ENCODE results near the gene GATM.
"Not testable (repeated sequence)": the region's sequence is repeated elsewhere in the genome, so short reads cannot be mapped to it uniquely, and the experiment has no call there.

GATM gene

GRCh38 chr15:45387380-45388007, 9.2 kb upstream of the GATM start:
- DNase-seq: no peak

- no peak for DNase-seq
Observed at GRCh38 chr15:45386974-45387373, 8.6 kb upstream of the GATM start.

- no peak for DNase-seq
Observed at GRCh38 chr15:45386420-45386819, 8.1 kb upstream of the GATM start.

GRCh38 chr15:45385590-45385989, 7.2 kb upstream of the GATM start:
- DNase-seq: no peak

GRCh38 chr15:45384700-45385099, 6.4 kb upstream of the GATM start:
- DNase-seq: no peak

GRCh38 chr15:45378913-45379262, 544 bp upstream of the GATM start:
- no peak for DNase-seq

GRCh38 chr15:45377609-45378148, 665 bp downstream of the GATM start:
- no peak for DNase-seq

GRCh38 chr15:45376967-45377608, 1.3 kb downstream of the GATM start:
- no peak for DNase-seq

- no peak for DNase-seq
Observed at GRCh38 chr15:45376300-45376928, 1.9 kb downstream of the GATM start.

GRCh38 chr15:45375836-45376235, 2.5 kb downstream of the GATM start:
- DNase-seq: no peak

- DNase-seq: no peak
Observed at GRCh38 chr15:45373976-45374375, 4.4 kb downstream of the GATM start.

GRCh38 chr15:45372041-45372995, 6.0 kb downstream of the GATM start:
- no peak for DNase-seq

GRCh38 chr15:45371546-45371945, 6.8 kb downstream of the GATM start:
- DNase-seq: no peak

- DNase-seq: not testable (repeated sequence)
Observed at GRCh38 chr15:45370042-45370441, 8.3 kb downstream of the GATM start.

- not testable (repeated sequence) for DNase-seq
Observed at GRCh38 chr15:45367222-45367621, 11.1 kb downstream of the GATM start.

- no peak for DNase-seq
Observed at GRCh38 chr15:45364271-45364670, 14.1 kb downstream of the GATM start.

GRCh38 chr15:45363801-45364200, 14.5 kb downstream of the GATM start:
- no peak for DNase-seq

- DNase-seq: no peak
Observed at GRCh38 chr15:45363334-45363733, 15.0 kb downstream of the GATM start.

GRCh38 chr15:45362419-45362818, 15.9 kb downstream of the GATM start:
- DNase-seq: no peak

- DNase-seq: no peak
Observed at GRCh38 chr15:45361878-45362277, 16.5 kb downstream of the GATM start.

- no peak for DNase-seq
Observed at GRCh38 chr15:45355860-45356259, 22.5 kb downstream of the GATM start.

- no peak for DNase-seq
Observed at GRCh38 chr15:45354711-45355110, 23.6 kb downstream of the GATM start.

GRCh38 chr15:45351227-45351626, 27.1 kb downstream of the GATM start:
- DNase-seq: no peak

Measured in activated CD4-positive, alpha-beta T cell treated with anti-CD3 and anti-CD28 coated beads, Interleukin-10, Interleukin-2, amounts not matched to agents 100 ng/mL and 50 ng/mL, durations not matched to agents 16 hours and 8 hours (primary cell).